Activated CD8-positive, alpha-beta memory T cell treated with anti-CD3 and anti-CD28 coated beads, Interleukin-2, amount 10 ng/mL, durations not matched to agents 7 days and 5 days (primary cell): ENCODE measurements around the gene MUC21. TPM values are rescaled to one million over a fixed set of nuclear protein-coding genes. Genes with fewer than 3 reads are reported as not detected.
"Not testable (repeated sequence)": the region's sequence is repeated elsewhere in the genome, so short reads cannot be mapped to it uniquely, and the experiment has no call there.

ENCODE experiments used
- ATAC-seq: fragments of 150-1000 bp; cut with Tn5 transposase; one replicate; pipeline ENCODE4 v1.10.0; 2021; ENCODE audit warnings: moderate library complexity
- CTCF ChIA-PET: fragments of 350-600 bp; sonication (Branson Sonifier 250); formaldehyde crosslinking; loops from one replicate; lab custom pipeline; 2021; ENCODE audit warnings: antibody characterized with exemption; lab: Charles Lee
- DNase-seq: peaks from one replicate; pipeline ENCODE4 v3.0.0-alpha.2; 2020
- H3K27ac Mint-ChIP-seq: one replicate; pipeline ENCODE4 v1.8.0; 2021; ENCODE audit warnings: mild to moderate bottlenecking, mixed read lengths
- H3K27me3 Mint-ChIP-seq: one replicate; pipeline ENCODE4 v1.8.0; 2021; ENCODE audit warnings: mixed read lengths
- H3K36me3 Mint-ChIP-seq: one replicate; pipeline ENCODE4 v1.8.0; 2021; ENCODE audit warnings: mild to moderate bottlenecking, mixed read lengths
- H3K4me1 Mint-ChIP-seq: one replicate; pipeline ENCODE4 v1.8.0; 2021; ENCODE audit warnings: mixed read lengths
- H3K4me3 Mint-ChIP-seq: one replicate; pipeline ENCODE4 v1.8.0; 2021; ENCODE audit warnings: mild to moderate bottlenecking, moderate library complexity, mixed read lengths
- H3K9me3 Mint-ChIP-seq: one replicate; pipeline ENCODE4 v1.8.0; 2022; ENCODE audit warnings: low read depth, mixed read lengths
- total RNA-seq, 2 experiments: library from RNA; stranded (reverse); gene quantifications; one replicate each; pipeline ENCODE4 v1.2.3, GENCODE V29; 2021

The MUC21 gene
- total RNA-seq, 2 experiments from 2014 or later, result not detected

GRCh38 chr6:30979690-30980089 is 3.8 kb upstream of the MUC21 start:
- DNase-seq (no peak), ATAC-seq (no peak)
- no peak overlapping the region for H3K27ac Mint-ChIP-seq
- CTCF ChIA-PET, result interaction anchor here (0.8 kb wide), 1 partner anchor 11 kb away, joined by 3 read pairs; no protein-coding TSS in a partner anchor
- peaks cover 1% of the 10 kb centered on the region for H3K4me1 Mint-ChIP-seq
- peaks cover 61% of the 10 kb centered on the region for H3K27me3 Mint-ChIP-seq
- no peak overlapping the region for H3K4me3 Mint-ChIP-seq
- H3K9me3 Mint-ChIP-seq, result no peaks in the 10 kb centered on the region
- no peaks in the 10 kb centered on the region for H3K36me3 Mint-ChIP-seq

- Mint-ChIP-seq H3K27ac (no peak overlapping the region), H3K36me3 (no peaks in the 10 kb centered on the region), H3K4me1 (peaks cover 5% of the 10 kb centered on the region), H3K4me3 (no peak overlapping the region), H3K27me3 (peaks cover 58% of the 10 kb centered on the region), H3K9me3 (no peaks in the 10 kb centered on the region)
- DNase-seq (no peak), ATAC-seq (no peak)
- CTCF ChIA-PET, result no interaction called here
These were observed 1.4 kb upstream of the MUC21 start for GRCh38 chr6:30981942-30982772.

GRCh38 chr6:30985490-30985889 is 2.0 kb downstream of the MUC21 start:
- no peaks in the 10 kb centered on the region for H3K36me3 Mint-ChIP-seq
- CTCF ChIA-PET, result interaction anchor here (1.0 kb wide), 1 partner anchor 94 kb away, joined by 4 read pairs; no protein-coding TSS in a partner anchor
- H3K9me3 Mint-ChIP-seq, result no peaks in the 10 kb centered on the region
- ATAC-seq (peak; percentile 70), DNase-seq (no peak)
- peaks cover 11% of the 10 kb centered on the region for H3K4me1 Mint-ChIP-seq
- peaks cover 33% of the 10 kb centered on the region for H3K27me3 Mint-ChIP-seq
- H3K4me3 Mint-ChIP-seq, result no peak overlapping the region
- H3K27ac Mint-ChIP-seq, result no peak overlapping the region

GRCh38 chr6:30987304-30987703 is 3.8 kb downstream of the MUC21 start:
- DNase-seq, result no peak
- Mint-ChIP-seq H3K4me1 (peaks cover 15% of the 10 kb centered on the region), H3K4me3 (no peak overlapping the region), H3K9me3 (no peaks in the 10 kb centered on the region), H3K36me3 (no peaks in the 10 kb centered on the region), H3K27me3 (peaks cover 21% of the 10 kb centered on the region), H3K27ac (no peak overlapping the region)
- CTCF ChIA-PET, result no interaction called here
- no peak for ATAC-seq

GRCh38 chr6:30988209-30988825 is 4.8 kb downstream of the MUC21 start:
- CTCF ChIA-PET, result interaction anchor here (0.9 kb wide), 1 partner anchor 27 kb away, joined by 3 read pairs; no protein-coding TSS in a partner anchor
- DNase-seq, result no peak
- Mint-ChIP-seq H3K36me3 (no peaks in the 10 kb centered on the region), H3K27me3 (peaks cover 10% of the 10 kb centered on the region), H3K27ac (peak overlapping the region; percentile 31), H3K4me1 (peaks cover 14% of the 10 kb centered on the region), H3K4me3 (no peak overlapping the region), H3K9me3 (no peaks in the 10 kb centered on the region)
- ATAC-seq, result no peak

GRCh38 chr6:30990422-30991086 is 7.0 kb downstream of the MUC21 start:
- Mint-ChIP-seq H3K27me3 (peaks cover 3% of the 10 kb centered on the region), H3K4me3 (peak overlapping the region; percentile 61), H3K36me3 (peaks cover 2% of the 10 kb centered on the region), H3K27ac (peak overlapping the region; percentile 70), H3K4me1 (peaks cover 13% of the 10 kb centered on the region), H3K9me3 (no peaks in the 10 kb centered on the region)
- DNase-seq, result peak; percentile 67
- CTCF ChIA-PET, result interaction anchor here (0.8 to 1.4 kb wide), 2 partner anchors 11 to 96 kb away, joined by 3 to 6 read pairs; no protein-coding TSS in a partner anchor
- ATAC-seq, result peak; percentile 87

GRCh38 chr6:30991891-30992290 is 8.4 kb downstream of the MUC21 start:
- H3K27ac Mint-ChIP-seq, result no peak overlapping the region
- ATAC-seq (no peak), DNase-seq (no peak)
- no peaks in the 10 kb centered on the region for H3K27me3 Mint-ChIP-seq
- no peaks in the 10 kb centered on the region for H3K9me3 Mint-ChIP-seq
- peaks cover 2% of the 10 kb centered on the region for H3K36me3 Mint-ChIP-seq
- H3K4me1 Mint-ChIP-seq, result peaks cover 11% of the 10 kb centered on the region
- CTCF ChIA-PET, result interaction anchor here (1.2 kb wide), 1 partner anchor 52 kb away, joined by 5 read pairs; no protein-coding TSS in a partner anchor
- H3K4me3 Mint-ChIP-seq, result no peak overlapping the region

GRCh38 chr6:30997301-30997700 is 13.8 kb downstream of the MUC21 start:
- no peak overlapping the region for H3K4me3 Mint-ChIP-seq
- DNase-seq, result no peak
- H3K9me3 Mint-ChIP-seq, result no peaks in the 10 kb centered on the region
- no peak overlapping the region for H3K27ac Mint-ChIP-seq
- H3K36me3 Mint-ChIP-seq, result peaks cover 2% of the 10 kb centered on the region
- CTCF ChIA-PET, result no interaction called here
- H3K27me3 Mint-ChIP-seq, result peaks cover 2% of the 10 kb centered on the region
- no peaks in the 10 kb centered on the region for H3K4me1 Mint-ChIP-seq
- no peak for ATAC-seq

GRCh38 chr6:30998785-30999184 is 15.3 kb downstream of the MUC21 start:
- CTCF ChIA-PET, result no interaction called here
- Mint-ChIP-seq H3K36me3 (peaks cover 2% of the 10 kb centered on the region), H3K27ac (no peak overlapping the region), H3K27me3 (peaks cover 2% of the 10 kb centered on the region), H3K4me1 (no peaks in the 10 kb centered on the region), H3K9me3 (no peaks in the 10 kb centered on the region), H3K4me3 (no peak overlapping the region)
- no peak for DNase-seq
- ATAC-seq, result no peak

- H3K27me3 Mint-ChIP-seq, ATAC-seq, H3K4me3 Mint-ChIP-seq, H3K27ac Mint-ChIP-seq, DNase-seq, H3K4me1 Mint-ChIP-seq, H3K36me3 Mint-ChIP-seq, H3K9me3 Mint-ChIP-seq: not testable (repeated sequence)
- CTCF ChIA-PET, result interaction anchor here (1.0 kb wide), 1 partner anchor 39 kb away, joined by 3 read pairs; no protein-coding TSS in a partner anchor
These were observed 16.7 kb downstream of the MUC21 start for GRCh38 chr6:31000067-31000860.

- H3K27me3 Mint-ChIP-seq, result peaks cover 16% of the 10 kb centered on the region
- H3K9me3 Mint-ChIP-seq, result no peaks in the 10 kb centered on the region
- H3K4me1 Mint-ChIP-seq, result peaks cover 2% of the 10 kb centered on the region
- CTCF ChIA-PET, result no interaction called here
- ATAC-seq (no peak), DNase-seq (no peak)
- no peaks in the 10 kb centered on the region for H3K36me3 Mint-ChIP-seq
- H3K27ac Mint-ChIP-seq, result no peak overlapping the region
- H3K4me3 Mint-ChIP-seq, result no peak overlapping the region
These were observed 17.9 kb downstream of the MUC21 start for GRCh38 chr6:31001281-31001888.

- H3K4me1 Mint-ChIP-seq, result peaks cover 2% of the 10 kb centered on the region
- DNase-seq, result no peak
- no peaks in the 10 kb centered on the region for H3K9me3 Mint-ChIP-seq
- ATAC-seq, result no peak
- H3K36me3 Mint-ChIP-seq, result no peaks in the 10 kb centered on the region
- CTCF ChIA-PET, result no interaction called here
- no peak overlapping the region for H3K4me3 Mint-ChIP-seq
- H3K27me3 Mint-ChIP-seq, result peaks cover 24% of the 10 kb centered on the region
- H3K27ac Mint-ChIP-seq, result no peak overlapping the region
These were observed 19.0 kb downstream of the MUC21 start for GRCh38 chr6:31002471-31002870.
